Measurements from ENCODE around the gene PC.

Gene PC

DNA sequence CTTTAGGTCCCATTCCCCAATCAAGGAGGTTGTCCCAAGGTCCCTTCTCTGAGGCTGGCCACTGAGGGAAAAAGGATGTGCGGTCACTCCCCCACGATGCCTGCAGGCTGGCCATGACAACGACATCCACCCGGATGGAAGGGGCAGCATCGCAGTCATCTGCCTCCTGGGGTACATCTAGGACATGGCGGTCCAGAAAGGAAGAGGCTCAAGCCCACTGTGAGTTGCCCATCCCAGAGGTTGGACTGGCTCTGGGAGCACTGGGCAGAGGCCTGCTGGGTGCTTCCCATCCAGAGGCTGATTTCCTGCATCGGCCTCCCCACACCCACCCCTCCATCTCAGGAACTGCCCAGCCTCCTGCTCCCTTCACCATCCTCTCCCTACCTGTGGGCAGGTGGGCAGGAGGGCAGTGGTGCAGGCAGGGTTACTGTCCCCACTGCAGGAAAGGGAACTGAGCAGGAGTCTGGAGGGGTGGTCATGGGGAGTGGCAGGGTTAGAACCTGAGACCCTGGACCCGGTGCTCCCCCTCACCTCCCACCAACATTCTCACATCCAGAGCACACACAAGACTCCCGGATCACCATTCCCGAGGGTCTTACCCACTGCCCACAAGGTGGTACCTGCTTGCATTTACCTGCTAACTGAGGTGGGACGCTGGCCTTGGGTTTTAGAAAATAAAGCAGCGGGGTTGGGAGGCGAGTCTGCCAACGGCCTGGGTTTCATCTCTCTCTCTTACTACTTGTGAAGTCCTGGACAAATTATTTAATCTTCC is 110.5 kb downstream of the PC start:
- peaks cover 50% of the 10 kb centered on the region for H3K36me3 ChIP-seq (ENCODE audit: low read depth)
- H3K4me1 ChIP-seq (ENCODE audit: insufficient read depth, poor library complexity, severe bottlenecking) = no peaks in the 10 kb centered on the region
- TF ChIP-seq, protein P1, sequence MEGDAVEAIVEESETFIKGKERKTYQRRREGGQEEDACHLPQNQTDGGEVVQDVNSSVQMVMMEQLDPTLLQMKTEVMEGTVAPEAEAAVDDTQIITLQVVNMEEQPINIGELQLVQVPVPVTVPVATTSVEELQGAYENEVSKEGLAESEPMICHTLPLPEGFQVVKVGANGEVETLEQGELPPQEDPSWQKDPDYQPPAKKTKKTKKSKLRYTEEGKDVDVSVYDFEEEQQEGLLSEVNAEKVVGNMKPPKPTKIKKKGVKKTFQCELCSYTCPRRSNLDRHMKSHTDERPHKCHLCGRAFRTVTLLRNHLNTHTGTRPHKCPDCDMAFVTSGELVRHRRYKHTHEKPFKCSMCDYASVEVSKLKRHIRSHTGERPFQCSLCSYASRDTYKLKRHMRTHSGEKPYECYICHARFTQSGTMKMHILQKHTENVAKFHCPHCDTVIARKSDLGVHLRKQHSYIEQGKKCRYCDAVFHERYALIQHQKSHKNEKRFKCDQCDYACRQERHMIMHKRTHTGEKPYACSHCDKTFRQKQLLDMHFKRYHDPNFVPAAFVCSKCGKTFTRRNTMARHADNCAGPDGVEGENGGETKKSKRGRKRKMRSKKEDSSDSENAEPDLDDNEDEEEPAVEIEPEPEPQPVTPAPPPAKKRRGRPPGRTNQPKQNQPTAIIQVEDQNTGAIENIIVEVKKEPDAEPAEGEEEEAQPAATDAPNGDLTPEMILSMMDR (IDR thresholded peaks at IDR 0.05; ENCODE audit: poor library complexity, severe bottlenecking) = no peak
- DNase-seq (ENCODE audit: low spot score) (no peak), ATAC-seq (ENCODE audit: low read depth) (no peak)
- no peaks in the 10 kb centered on the region for H3K9me3 ChIP-seq (ENCODE audit: severe bottlenecking)
- no peaks in the 10 kb centered on the region for H3K27me3 ChIP-seq (ENCODE audit: insufficient read depth, poor library complexity, severe bottlenecking)
- H3K4me3 ChIP-seq (ENCODE audit: severe bottlenecking) = no peak overlapping the region
- no peak overlapping the region for H3K27ac ChIP-seq (ENCODE audit: poor library complexity, severe bottlenecking)

DNA sequence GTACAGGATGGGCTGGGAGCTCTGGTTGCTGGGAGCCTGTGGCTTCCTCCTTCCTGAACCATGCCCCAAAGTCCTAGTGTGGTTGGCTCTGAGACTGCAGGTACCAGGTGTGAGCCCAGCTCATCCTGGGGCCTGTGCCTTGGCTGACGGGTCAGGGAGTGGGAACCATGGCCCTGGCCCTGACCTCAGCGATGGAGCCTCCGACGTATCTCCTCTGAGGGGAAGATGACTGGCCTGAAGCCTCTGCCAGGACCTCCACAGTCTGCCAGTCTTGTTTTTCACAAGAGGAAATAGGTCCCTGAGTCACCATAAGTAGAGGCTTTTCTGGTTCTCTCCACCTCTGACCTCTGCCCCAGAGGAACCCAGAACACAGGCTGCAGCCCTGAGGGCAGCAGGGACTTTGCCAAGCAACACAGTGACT is 111.5 kb downstream of the PC start:
- Histone ChIP-seq H3K27me3 (ENCODE audit: insufficient read depth, poor library complexity, severe bottlenecking) (no peaks in the 10 kb centered on the region), H3K36me3 (ENCODE audit: low read depth) (peaks cover 48% of the 10 kb centered on the region), H3K9me3 (ENCODE audit: severe bottlenecking) (no peaks in the 10 kb centered on the region), H3K4me3 (ENCODE audit: severe bottlenecking) (no peak overlapping the region), H3K4me1 (ENCODE audit: insufficient read depth, poor library complexity, severe bottlenecking) (no peaks in the 10 kb centered on the region), H3K27ac (ENCODE audit: poor library complexity, severe bottlenecking) (peak overlapping the region; percentile 8)
- no peak for DNase-seq (ENCODE audit: low spot score)
- TF ChIP-seq, protein P1 (IDR thresholded peaks at IDR 0.05; ENCODE audit: poor library complexity, severe bottlenecking) = no peak
- ATAC-seq (ENCODE audit: low read depth) = no peak

DNA sequence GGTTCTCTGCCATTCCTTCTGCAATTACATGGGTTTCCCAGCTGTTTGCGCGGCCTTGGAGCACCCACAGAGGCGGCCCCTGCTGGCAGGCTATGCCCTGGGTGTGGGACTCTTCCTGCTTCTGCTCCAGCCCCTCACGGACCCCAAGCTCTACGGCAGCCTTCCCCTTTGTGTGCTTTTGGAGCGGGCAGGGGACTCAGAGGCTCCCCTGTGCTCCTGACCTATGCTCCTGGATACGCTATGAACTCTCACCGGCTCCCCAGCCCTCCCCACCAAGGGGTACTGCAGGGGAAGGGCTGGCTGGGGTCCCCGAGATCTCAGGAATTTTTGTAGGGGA is 112.3 kb downstream of the PC start:
- DNase-seq (ENCODE audit: low spot score) (no peak), ATAC-seq (ENCODE audit: low read depth) (no peak)
- H3K4me1 ChIP-seq (ENCODE audit: insufficient read depth, poor library complexity, severe bottlenecking) = no peaks in the 10 kb centered on the region
- H3K27me3 ChIP-seq (ENCODE audit: insufficient read depth, poor library complexity, severe bottlenecking) = no peaks in the 10 kb centered on the region
- TF ChIP-seq, protein P1 (IDR thresholded peaks at IDR 0.05; ENCODE audit: poor library complexity, severe bottlenecking) = no peak
- no peaks in the 10 kb centered on the region for H3K9me3 ChIP-seq (ENCODE audit: severe bottlenecking)
- no peak overlapping the region for H3K27ac ChIP-seq (ENCODE audit: poor library complexity, severe bottlenecking)
- H3K36me3 ChIP-seq (ENCODE audit: low read depth) = peaks cover 54% of the 10 kb centered on the region
- no peak overlapping the region for H3K4me3 ChIP-seq (ENCODE audit: severe bottlenecking)

DNA sequence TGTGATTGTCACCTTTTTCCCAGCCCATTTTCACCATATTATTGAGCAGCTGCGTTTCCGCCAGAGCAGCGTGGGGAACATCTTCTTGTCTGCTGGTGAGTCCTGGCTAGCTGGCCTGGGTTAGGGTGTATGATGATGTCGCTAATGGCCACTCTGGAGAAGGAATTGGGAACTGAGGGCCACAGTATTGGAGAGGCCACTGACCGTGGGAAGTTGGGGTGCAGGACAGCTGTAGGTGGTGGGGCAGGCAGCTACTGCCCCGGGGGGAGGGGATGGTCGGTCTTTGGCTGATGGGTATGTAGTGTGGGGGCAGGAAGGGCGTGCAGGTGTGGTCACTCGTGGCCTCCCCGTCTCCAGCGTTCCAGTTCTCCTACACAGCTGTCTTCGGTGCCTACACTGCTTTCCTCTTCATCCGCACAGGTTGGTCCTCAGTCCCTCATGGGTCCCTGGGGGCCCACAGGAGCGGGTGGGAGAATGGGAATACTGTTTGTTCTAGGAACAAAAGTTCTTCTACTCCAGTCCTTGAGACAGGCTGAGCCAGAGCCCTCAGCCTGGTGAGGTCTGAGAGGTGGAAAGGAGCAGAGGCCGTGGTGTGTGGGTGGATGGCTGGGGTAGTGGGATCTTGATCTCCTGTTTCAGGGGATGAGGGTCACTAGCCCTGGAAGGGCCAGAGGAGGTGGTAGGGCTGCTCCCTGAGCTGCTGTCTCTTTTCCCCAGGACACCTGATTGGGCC is 112.9 kb downstream of the PC start:
- no peak for DNase-seq (ENCODE audit: low spot score)
- H3K27ac ChIP-seq (ENCODE audit: poor library complexity, severe bottlenecking) = no peak overlapping the region
- no peak for ATAC-seq (ENCODE audit: low read depth)
- no peak overlapping the region for H3K4me3 ChIP-seq (ENCODE audit: severe bottlenecking)
- no peaks in the 10 kb centered on the region for H3K27me3 ChIP-seq (ENCODE audit: insufficient read depth, poor library complexity, severe bottlenecking)
- no peaks in the 10 kb centered on the region for H3K4me1 ChIP-seq (ENCODE audit: insufficient read depth, poor library complexity, severe bottlenecking)
- TF ChIP-seq, protein P1 (IDR thresholded peaks at IDR 0.05; ENCODE audit: poor library complexity, severe bottlenecking) = no peak
- peaks cover 50% of the 10 kb centered on the region for H3K36me3 ChIP-seq (ENCODE audit: low read depth)
- H3K9me3 ChIP-seq (ENCODE audit: severe bottlenecking) = no peaks in the 10 kb centered on the region
